Vagina (tissue), 2 donors: ENCODE measurements around the gene CBX8.

Source experiments
- POLR2A ChIP-seq, 2 donors: fragments of 450-650 bp; IDR thresholded peaks; one replicate each; pipeline ENCODE4 v1.6.1; 2017; ENCODE audit warnings: antibody characterized with exemption in 2 of 2, mild to moderate bottlenecking in 2 of 2, moderate library complexity in 2 of 2
- POLR2AphosphoS5 ChIP-seq, 2 donors: sonication (generic); formaldehyde crosslinking; IDR thresholded peaks; one replicate each; pipeline ENCODE4 v1.9.0; 2017; ENCODE audit warnings: antibody characterized with exemption in 2 of 2, mild to moderate bottlenecking in 2 of 2, low read depth in 1 of 2; ENCODE audit not compliant: insufficient read depth in 1 of 2
- TF ChIP-seq, protein P1 (sequence below), 3 experiments: fragments of 450-650 bp in 2 of 3; fragments of 200-600 bp in 1 of 3; sonication (generic) in 1 of 3; IDR thresholded peaks; one replicate each; pipeline ENCODE4 v1.5.1; 2017 to 2019; ENCODE audit warnings: antibody characterized with exemption in 3 of 3, mild to moderate bottlenecking in 2 of 3, moderate library complexity in 2 of 3

- TF ChIP-seq POLR2A (IDR thresholded peaks at IDR 0.05) (no peak), POLR2AphosphoS5 (IDR thresholded peaks at IDR 0.05; ENCODE audit: insufficient read depth in 1 of 2, low read depth in 1 of 2) (no peak)
- TF ChIP-seq, protein P1, sequence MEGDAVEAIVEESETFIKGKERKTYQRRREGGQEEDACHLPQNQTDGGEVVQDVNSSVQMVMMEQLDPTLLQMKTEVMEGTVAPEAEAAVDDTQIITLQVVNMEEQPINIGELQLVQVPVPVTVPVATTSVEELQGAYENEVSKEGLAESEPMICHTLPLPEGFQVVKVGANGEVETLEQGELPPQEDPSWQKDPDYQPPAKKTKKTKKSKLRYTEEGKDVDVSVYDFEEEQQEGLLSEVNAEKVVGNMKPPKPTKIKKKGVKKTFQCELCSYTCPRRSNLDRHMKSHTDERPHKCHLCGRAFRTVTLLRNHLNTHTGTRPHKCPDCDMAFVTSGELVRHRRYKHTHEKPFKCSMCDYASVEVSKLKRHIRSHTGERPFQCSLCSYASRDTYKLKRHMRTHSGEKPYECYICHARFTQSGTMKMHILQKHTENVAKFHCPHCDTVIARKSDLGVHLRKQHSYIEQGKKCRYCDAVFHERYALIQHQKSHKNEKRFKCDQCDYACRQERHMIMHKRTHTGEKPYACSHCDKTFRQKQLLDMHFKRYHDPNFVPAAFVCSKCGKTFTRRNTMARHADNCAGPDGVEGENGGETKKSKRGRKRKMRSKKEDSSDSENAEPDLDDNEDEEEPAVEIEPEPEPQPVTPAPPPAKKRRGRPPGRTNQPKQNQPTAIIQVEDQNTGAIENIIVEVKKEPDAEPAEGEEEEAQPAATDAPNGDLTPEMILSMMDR (IDR thresholded peaks at IDR 0.05): no peak
Observed at GRCh38 chr17:79821331-79822095, 24.6 kb upstream of the CBX8 start.
